Measurements from ENCODE around the gene CHRM2. TPM values are rescaled to one million over a fixed set of nuclear protein-coding genes. Genes with fewer than 3 reads are reported as not detected.

CHRM2 gene
- total RNA-seq, 4 donors from 2014 or later = 0.49 to 5.6 TPM; not detected in 2

DNA sequence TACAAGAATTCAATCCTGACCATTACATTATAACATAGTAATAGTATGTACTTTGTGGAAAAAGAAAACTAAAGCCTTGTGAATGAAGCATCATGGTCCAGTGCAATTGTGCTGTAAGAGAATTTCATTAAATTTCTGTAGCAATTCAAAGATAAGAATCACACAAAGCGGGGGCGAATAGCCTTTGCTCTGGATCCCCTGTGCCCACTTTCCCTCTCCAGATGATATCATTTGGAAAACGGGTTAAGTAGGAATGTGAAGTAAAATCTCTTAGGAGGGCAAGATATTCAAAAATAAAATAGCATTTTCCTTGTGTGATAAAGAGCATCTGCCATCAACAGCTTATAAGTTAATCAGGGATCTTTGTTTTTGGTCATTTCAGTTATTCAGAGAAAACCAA lies 177.1 kb downstream of the CHRM2 start:
- no peak overlapping the region for H3K4me3 ChIP-seq
- no peaks in the 10 kb centered on the region for H3K4me1 ChIP-seq
- DNase-seq = no peak
- intact Hi-C loops (cut with DNase I; ENCODE audit: low total_unique reads) = no loop called here
- H3K27me3 ChIP-seq = no peaks in the 10 kb centered on the region
- no peak overlapping the region for H3K27ac ChIP-seq
- TF ChIP-seq POLR2A (IDR thresholded peaks at IDR 0.05) = no peak
- TF ChIP-seq, protein P1, sequence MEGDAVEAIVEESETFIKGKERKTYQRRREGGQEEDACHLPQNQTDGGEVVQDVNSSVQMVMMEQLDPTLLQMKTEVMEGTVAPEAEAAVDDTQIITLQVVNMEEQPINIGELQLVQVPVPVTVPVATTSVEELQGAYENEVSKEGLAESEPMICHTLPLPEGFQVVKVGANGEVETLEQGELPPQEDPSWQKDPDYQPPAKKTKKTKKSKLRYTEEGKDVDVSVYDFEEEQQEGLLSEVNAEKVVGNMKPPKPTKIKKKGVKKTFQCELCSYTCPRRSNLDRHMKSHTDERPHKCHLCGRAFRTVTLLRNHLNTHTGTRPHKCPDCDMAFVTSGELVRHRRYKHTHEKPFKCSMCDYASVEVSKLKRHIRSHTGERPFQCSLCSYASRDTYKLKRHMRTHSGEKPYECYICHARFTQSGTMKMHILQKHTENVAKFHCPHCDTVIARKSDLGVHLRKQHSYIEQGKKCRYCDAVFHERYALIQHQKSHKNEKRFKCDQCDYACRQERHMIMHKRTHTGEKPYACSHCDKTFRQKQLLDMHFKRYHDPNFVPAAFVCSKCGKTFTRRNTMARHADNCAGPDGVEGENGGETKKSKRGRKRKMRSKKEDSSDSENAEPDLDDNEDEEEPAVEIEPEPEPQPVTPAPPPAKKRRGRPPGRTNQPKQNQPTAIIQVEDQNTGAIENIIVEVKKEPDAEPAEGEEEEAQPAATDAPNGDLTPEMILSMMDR (IDR thresholded peaks at IDR 0.05) = no peak
- no peaks in the 10 kb centered on the region for H3K9me3 ChIP-seq
- H3K36me3 ChIP-seq = no peaks in the 10 kb centered on the region

DNA sequence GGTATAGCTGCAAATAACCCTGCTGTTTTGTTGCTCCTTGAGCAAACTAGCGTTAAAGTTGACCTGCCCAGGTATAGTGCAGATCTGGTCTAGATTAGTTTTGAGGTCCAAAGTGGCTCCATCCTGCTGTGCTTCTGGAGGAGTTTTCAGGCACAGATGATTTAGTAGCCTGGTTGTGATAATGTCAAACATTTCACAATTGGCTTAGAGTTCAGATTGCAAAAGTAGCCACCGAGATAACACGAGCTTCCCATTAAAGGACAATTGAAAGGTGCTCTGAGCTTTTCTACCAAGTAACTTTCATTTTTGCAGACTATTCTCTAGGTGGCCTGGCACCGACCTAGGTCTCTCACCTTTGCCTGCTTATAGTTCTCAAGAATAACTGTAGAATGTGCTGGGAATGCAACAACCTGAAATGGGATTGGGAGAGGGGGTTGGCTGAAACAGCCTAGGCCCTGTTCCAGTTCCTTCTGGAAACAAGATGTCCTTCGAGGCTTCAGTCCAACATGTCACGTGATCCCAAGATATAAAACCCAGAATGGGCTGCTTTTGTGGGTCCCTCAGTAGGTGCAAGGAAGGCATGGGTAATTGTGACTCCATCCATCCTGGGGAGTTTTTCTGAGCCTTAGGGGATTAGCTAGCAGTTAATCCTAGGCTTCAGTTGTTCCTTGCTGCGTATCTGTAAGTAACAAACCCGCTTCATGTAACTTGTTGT lies 201.0 kb downstream of the CHRM2 start:
- Histone ChIP-seq H3K4me1 (no peaks in the 10 kb centered on the region), H3K4me3 (no peak overlapping the region), H3K9me3 (no peaks in the 10 kb centered on the region), H3K27ac (no peak overlapping the region), H3K36me3 (no peaks in the 10 kb centered on the region), H3K27me3 (no peaks in the 10 kb centered on the region)
- intact Hi-C loops (cut with DNase I; ENCODE audit: low total_unique reads) = no loop called here
- DNase-seq = no peak
- TF ChIP-seq, protein P1 (IDR thresholded peaks at IDR 0.05) = no peak
- no peak for TF ChIP-seq POLR2A (IDR thresholded peaks at IDR 0.05)

MicroRNAs encoded within 50 kb of the gene (microRNA counts, 767-probe panel; counts per million panel counts)
- microRNA hsa-miR-490-3p = 0 counts per million in 2 donors
- microRNA hsa-miR-490-5p = 0 counts per million in 2 donors

Small RNAs within 50 kb of the gene (microRNA-seq; reads per million reads assigned to microRNA genes)
- 3.9 reads per million for gene MIR490 (ENCODE audit: borderline microRNAs expressed, borderline replicate concordance)

Small RNAs within 50 kb of the gene (small RNA-seq; reads per million reads assigned to genes)
- gene KRT8P51 = not detected
- not detected for gene MIR490

Data from uterus (tissue), 4 donors.